GM18909 (cell line): ENCODE data around the gene HAUS8.
"Not testable (repeated sequence)": the region's sequence is repeated elsewhere in the genome, so short reads cannot be mapped to it uniquely, and the experiment has no call there.

Experiments
- ATAC-seq: cut with Tn5 transposase; IDR thresholded peaks from one replicate; pipeline ENCODE4 v1.9.1; 2021; ENCODE audit warnings: mild to moderate bottlenecking; ENCODE audit not compliant: unreplicated experiment, poor library complexity

HAUS8 gene

DNA sequence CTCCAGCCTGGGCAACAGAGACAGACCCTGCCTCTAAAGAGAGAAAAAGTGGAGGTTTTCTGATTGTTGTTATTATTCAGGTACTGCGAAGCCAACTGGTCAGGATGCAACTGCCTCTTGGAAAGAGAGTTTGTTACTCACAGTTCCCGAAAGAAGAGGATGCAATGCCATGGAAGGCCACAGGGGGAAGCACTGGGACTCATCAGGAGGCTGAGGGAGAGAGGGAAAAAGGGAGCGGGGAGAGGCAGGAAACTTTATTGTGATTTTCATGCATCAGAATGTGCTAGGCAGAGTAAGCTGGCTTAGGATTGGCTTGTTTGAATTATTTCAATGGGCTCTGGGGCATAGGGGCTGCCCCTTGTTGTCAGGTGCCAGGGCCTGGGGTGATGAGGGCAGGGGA lies 27.9 kb upstream of the HAUS8 start:
- no peak for ATAC-seq

GRCh38 chr19:17101686-17102628 lies 26.7 kb upstream of the HAUS8 start:
- no peak for ATAC-seq

DNA sequence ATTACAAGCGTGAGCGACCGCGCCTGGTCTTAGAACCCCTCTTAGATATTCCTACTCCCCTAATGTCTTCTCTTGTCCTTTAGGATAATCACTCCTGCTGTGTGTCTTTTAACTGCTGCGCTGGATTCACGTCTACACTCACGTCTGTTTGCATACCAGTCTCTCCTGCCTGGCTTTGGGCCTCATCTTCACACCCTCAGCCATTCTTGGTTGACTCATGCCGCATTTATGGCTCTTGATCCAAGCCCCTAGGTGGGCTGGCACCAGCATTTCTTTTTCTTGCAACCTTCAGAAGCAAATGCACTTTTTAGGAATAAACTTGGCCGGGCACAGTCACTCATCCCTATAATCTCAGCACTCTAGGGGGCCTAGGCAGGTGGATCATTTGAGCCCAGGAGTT lies 23.1 kb upstream of the HAUS8 start:
- ATAC-seq = no peak

DNA sequence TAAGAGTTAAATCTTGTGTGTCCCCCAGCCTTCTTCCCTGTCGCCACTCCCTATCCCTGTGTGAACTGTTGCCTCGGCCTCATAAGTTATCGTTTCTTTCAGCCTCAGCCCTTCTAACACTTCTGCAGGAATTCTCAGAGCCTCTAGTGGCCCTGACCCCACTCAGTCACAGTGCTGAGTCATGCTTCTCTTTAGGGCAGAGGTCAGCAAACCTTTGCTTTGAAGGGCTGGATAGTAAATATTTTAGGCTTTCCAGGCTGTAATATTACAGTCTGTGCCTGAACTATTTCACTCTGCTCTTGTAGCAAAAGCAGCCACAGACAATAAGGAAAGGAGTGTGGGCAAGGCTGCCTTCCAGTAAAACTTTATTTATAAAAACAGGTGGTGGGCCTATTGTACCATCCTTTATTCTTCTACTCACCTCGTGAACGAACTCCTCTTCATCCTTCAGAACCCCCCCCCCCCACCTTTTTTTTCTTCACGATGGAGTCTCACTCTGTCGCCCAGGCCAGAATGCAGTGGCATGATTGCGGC lies 22.4 kb upstream of the HAUS8 start:
- no peak for ATAC-seq

- no peak for ATAC-seq
Observed at GRCh38 chr19:17095141-17095919, 20.1 kb upstream of the HAUS8 start.

DNA sequence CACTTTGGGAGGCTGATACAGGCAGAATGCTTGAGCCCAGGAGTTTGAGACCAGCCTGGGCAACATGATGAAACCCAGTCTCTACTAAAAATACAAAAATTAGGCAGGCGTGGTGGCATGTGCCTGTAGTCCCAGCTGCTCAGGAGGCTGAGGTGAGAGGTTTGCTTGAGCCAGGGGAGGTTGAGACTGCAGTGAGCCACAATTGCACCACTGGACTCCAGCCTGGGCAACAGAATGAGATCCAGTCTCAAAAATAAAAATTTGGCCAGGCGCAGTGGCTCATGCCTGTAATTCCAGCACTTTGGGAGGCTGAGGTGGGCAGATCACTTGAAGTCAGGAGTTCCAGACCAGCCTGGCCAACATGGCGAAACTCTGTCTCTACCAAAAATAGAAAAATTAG lies 19.4 kb upstream of the HAUS8 start:
- ATAC-seq = not testable (repeated sequence)

- ATAC-seq = no peak
Observed at GRCh38 chr19:17092696-17093095, 17.4 kb upstream of the HAUS8 start.

- no peak for ATAC-seq
Observed at GRCh38 chr19:17091758-17092333, 16.6 kb upstream of the HAUS8 start.

- no peak for ATAC-seq
Observed at GRCh38 chr19:17090583-17090982, 15.3 kb upstream of the HAUS8 start.

DNA sequence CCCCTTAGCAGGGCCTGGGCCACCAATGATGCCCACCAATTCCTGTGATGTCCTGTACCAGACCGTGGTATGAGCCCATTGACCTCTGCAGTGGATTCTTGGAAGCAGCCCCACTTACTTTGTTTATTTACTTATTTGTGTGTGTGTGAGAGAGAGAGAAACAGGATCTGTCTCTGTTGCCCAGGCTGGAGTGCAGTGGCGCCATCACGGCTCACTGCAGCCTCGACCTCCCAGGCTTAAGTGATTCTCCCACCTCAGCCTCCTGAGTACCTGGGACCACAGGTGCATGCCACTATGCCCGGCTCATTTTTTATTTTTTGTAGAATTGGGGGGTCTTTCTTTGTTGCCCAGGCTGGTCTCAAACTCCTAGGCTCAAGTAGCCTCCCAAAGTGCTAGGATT lies 13.3 kb upstream of the HAUS8 start:
- no peak for ATAC-seq

- ATAC-seq = no peak
Observed at GRCh38 chr19:17086834-17087233, 11.6 kb upstream of the HAUS8 start.

DNA sequence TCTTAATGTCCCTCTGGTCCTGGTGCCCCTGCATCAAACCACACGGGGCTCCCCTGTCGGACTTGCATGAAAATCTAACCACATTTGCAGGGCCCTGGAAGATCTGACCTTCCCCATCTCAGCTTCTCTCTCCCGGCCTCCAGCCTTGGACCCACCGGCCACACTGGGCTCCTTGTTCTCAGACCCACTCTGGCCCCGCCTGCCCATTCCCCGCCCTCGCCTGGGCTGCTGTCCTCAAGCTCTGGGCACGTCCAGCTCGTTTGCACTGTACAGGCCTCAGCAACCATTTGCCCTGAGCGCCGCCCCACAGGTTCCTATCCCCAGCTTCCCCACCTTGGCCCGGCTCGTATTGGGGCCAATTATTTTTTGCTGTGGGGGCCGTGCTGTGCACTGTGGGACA lies 10.9 kb upstream of the HAUS8 start:
- no peak for ATAC-seq

DNA sequence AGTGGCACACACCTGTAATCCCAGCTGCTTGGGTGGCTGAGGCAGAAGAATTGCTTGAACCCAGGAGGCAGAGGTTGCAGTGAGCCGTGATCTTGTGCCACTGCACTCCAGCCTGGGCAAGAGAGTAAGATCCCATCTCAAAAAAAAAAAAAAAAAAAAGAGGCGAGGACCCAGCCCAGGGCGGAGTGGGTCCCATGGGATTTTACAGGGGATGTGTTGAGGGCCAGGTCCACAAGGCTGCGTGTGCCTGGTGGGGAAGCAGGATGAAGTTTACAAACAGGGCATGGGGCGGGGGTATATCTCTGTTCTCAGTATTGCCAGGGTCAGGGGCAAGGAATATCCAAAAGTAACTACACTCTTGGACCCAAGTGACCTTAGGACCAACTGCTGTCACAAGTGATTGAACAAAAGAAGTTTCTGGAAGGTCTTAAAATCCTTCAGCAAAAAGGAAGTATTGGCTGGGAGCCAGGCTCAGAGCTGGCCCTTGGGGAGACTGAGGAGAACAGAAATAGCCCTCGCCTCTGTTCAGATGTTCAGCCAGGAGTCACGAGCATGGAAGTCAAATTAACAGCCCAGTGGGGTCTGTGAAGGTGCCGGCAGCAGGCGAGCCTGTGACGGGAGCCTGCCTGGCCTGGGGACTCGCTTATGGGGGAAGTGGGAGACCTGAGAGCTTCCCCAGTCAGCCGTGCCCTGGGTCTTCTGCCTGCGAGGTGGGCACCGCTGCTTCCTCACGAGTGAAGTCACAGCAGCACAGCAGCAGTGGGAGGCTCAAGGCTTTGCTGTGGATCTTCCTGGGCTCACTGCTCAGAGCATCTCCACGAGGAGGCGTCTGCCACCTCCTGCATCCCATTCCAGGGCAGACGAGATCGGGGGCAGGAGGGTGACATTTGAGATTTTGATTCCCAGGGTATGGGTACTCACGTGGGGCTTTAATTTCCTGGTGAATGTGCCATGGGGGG lies 6.7 kb upstream of the HAUS8 start:
- ATAC-seq = no peak

GRCh38 chr19:17080440-17080801 lies 5.2 kb upstream of the HAUS8 start:
- ATAC-seq = no peak

DNA sequence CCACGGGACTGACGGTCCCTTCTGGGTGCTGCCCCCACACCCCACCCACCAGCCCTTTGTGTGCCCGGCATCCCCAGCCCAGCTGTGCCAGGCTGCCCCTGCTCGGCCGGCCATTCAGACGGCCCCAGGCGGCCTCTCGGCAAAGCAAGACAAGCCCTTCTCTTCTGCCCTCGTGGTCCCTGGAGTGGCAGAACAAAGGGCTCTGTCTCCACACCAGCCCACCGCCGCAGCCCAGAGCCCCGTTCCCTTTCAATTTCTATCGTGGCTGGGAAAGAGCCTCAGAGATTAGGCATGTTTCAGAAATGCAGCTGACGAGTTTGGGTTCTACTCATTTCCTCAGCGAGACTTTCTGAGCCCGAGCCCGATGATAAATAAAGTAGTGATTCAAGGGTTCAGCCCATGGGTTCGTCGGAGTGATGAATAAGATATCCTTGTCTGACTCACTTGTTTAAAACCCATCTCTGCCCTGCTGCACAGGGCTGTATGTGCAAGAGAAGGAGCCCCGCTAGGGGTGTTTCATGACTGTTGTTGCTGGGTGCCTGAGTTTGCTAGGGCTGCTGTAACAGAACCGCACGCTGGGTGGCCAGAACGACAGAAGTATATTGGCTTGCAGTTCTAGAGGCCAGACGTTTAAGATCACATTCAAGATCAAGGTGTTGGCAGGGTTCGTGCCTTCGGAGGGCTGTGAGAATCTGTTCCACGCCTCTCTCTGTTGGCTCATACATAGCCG lies 4.6 kb upstream of the HAUS8 start:
- ATAC-seq = peak; percentile 31

DNA sequence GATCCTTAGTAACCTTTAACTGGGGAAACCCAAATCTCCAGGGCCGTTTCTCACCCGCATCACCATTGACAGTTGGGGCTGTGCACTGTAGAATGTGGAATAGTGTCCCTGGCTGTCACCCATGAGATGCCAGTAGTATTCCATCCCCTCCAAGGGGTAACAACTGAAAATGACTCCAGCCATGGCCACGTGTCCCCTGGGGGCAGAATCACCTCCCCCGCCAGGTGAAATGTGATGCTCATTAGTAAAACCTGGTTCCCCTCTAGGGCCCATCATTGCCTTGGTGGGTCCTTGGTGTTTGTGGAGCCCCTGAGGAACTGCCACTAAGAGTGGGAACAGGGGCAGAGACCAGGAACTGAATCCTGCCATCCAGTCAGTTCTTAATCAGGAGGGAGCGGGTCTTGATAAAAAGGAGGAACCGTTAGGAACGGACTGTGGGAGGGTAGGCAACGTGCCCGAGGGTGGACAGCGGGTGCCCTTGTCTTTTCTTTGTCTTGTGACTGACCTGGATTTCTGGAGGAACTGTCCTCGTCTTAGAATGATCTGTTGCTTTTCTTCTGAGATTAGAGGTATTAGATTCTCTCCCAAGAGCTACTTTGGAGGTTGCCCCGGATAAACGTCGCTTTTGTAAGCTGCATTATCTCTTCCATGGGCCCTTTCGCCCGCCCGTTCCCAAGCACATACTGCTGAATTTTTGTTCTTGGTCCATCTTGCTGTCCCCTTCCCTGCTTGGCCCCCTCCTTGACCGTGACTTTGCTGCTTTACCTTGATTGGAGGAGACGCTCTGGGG lies 3.9 kb upstream of the HAUS8 start:
- ATAC-seq = no peak

DNA sequence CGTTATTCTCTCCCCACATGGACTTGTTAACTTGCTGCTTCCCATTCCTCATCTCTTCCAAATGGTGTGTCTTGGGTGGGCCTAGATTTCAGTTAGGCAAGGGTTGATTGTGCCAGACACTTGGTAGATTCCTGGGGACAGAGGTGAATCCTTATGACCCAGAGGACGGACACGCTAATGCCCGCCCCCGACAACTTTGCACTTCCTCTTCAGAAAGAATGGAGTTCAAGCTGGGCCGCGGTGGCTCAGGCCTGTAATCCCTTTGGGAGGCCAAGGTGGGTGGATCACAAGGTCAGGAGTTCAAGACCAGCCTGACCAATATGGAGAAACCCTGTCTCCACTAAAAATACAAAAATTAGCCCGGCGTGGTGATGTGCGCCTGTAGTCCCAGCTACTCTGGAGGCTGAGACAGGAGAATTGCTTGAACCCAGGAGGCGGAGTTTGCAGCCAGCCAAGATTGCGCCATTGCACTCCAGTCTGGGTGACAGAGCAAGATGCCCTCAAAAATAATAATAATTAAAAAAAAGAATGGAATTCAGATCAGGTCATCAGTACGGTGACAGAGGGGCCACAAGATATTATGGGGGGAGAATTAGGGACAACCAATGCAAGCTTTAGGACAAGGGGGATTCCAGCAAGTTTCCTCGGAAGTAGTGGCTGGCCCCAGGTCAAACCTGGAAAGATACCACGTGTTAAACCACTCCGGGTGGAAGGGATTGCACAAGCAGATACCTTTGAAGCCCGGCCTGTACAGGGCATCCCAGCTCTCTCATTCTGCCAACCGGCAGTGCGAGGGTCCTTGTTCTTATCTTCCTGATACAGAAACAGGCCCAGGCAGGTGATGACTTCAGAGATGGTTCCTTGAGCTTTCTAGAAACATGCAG lies 3.0 kb upstream of the HAUS8 start:
- ATAC-seq = no peak
